Measurements from ENCODE around the gene KLHDC4. TPM values are rescaled to one million over a fixed set of nuclear protein-coding genes. Genes with fewer than 3 reads are reported as not detected.

KLHDC4 gene
- total and polyA plus RNA-seq, 9 donors, result 16.2 to 35.9 (median 26.2) TPM

- H3K36me3 ChIP-seq, result no peaks in the 10 kb centered on the region
- intact Hi-C loops (cut with DNase I), result no loop called here
- no peaks in the 10 kb centered on the region for H3K9me3 ChIP-seq
- no peak for TF ChIP-seq POLR2A (IDR thresholded peaks at IDR 0.05)
- no peak for TF ChIP-seq CTCF (IDR thresholded peaks at IDR 0.05)
- no peak for TF ChIP-seq EP300 (IDR thresholded peaks at IDR 0.05)
- no peak overlapping the region for H3K4me3 ChIP-seq
- no peak for DNase-seq
- WGBS, 3 donors, result 16 to 21% (median 21%) methylated on average over 21 to 31 of the region's 31 CpGs
- H3K27ac ChIP-seq, result no peak overlapping the region
- H3K4me1 ChIP-seq (ENCODE audit: insufficient read depth), result no peaks in the 10 kb centered on the region
- H3K27me3 ChIP-seq, result no peaks in the 10 kb centered on the region
Measured at GRCh38 chr16:87705771-87706277, 60.0 kb downstream of the KLHDC4 start.

- H3K27ac ChIP-seq, result no peak overlapping the region
Measured at GRCh38 chr16:87704754-87705353, 60.9 kb downstream of the KLHDC4 start.

GRCh38 chr16:87703835-87704375, 61.9 kb downstream of the KLHDC4 start:
- no peaks in the 10 kb centered on the region for H3K4me1 ChIP-seq (ENCODE audit: insufficient read depth)
- no peak overlapping the region for H3K4me3 ChIP-seq
- no peak for DNase-seq
- H3K27me3 ChIP-seq, result no peaks in the 10 kb centered on the region
- no peak overlapping the region for H3K27ac ChIP-seq
- intact Hi-C loops (cut with DNase I), result no loop called here
- WGBS, 3 donors, result 87 to 90% (median 89%) methylated on average over 29 of the region's 29 CpGs
- no peak for TF ChIP-seq EP300 (IDR thresholded peaks at IDR 0.05)
- TF ChIP-seq POLR2A (IDR thresholded peaks at IDR 0.05), result no peak
- H3K9me3 ChIP-seq, result no peaks in the 10 kb centered on the region
- H3K36me3 ChIP-seq, result no peaks in the 10 kb centered on the region

More at GRCh38 chr16:87704754-87705353, 60.9 kb downstream of the KLHDC4 start:
- no peak for DNase-seq
- intact Hi-C loops (cut with DNase I), result no loop called here
- Histone ChIP-seq H3K27me3 (no peaks in the 10 kb centered on the region), H3K36me3 (no peaks in the 10 kb centered on the region), H3K4me1 (ENCODE audit: insufficient read depth) (no peaks in the 10 kb centered on the region), H3K9me3 (no peaks in the 10 kb centered on the region), H3K4me3 (no peak overlapping the region)
- WGBS, 3 donors, result 93 to 95% (median 93%) methylated on average over 32 to 34 of the region's 34 CpGs
- TF ChIP-seq EP300 (IDR thresholded peaks at IDR 0.05), result no peak
- TF ChIP-seq CTCF (IDR thresholded peaks at IDR 0.05), result no peak
- no peak for TF ChIP-seq POLR2A (IDR thresholded peaks at IDR 0.05)

GRCh38 chr16:87703071-87703470, 62.7 kb downstream of the KLHDC4 start:
- WGBS, 3 donors, result 79 to 90% (median 89%) methylated on average over 26 of the region's 26 CpGs
- no peak overlapping the region for H3K27ac ChIP-seq
- no peaks in the 10 kb centered on the region for H3K27me3 ChIP-seq
- no peaks in the 10 kb centered on the region for H3K4me1 ChIP-seq (ENCODE audit: insufficient read depth)
- intact Hi-C loops (cut with DNase I), result no loop called here
- no peak for DNase-seq
- TF ChIP-seq CTCF (IDR thresholded peaks at IDR 0.05) (no peak), EP300 (IDR thresholded peaks at IDR 0.05) (no peak)
- no peak overlapping the region for H3K4me3 ChIP-seq
- H3K9me3 ChIP-seq, result no peaks in the 10 kb centered on the region
- no peaks in the 10 kb centered on the region for H3K36me3 ChIP-seq

GRCh38 chr16:87702325-87702811, 63.4 kb downstream of the KLHDC4 start:
- H3K27ac ChIP-seq, result no peak overlapping the region
- no peaks in the 10 kb centered on the region for H3K9me3 ChIP-seq
- no peaks in the 10 kb centered on the region for H3K4me1 ChIP-seq (ENCODE audit: insufficient read depth)
- no peak overlapping the region for H3K4me3 ChIP-seq
- H3K27me3 ChIP-seq, result no peaks in the 10 kb centered on the region
- no peaks in the 10 kb centered on the region for H3K36me3 ChIP-seq
- DNase-seq, result peak in 1 of 5 donors; percentile 52
- 54 to 61% (median 56%) methylated on average over 18 to 19 of the region's 19 CpGs for WGBS, 3 donors
- TF ChIP-seq POLR2A (IDR thresholded peaks at IDR 0.05), result no peak
- TF ChIP-seq CTCF (IDR thresholded peaks at IDR 0.05), result no peak
- TF ChIP-seq EP300 (IDR thresholded peaks at IDR 0.05), result no peak
- intact Hi-C loops (cut with DNase I), result no loop called here
